ENCODE data around the gene MRPL42.
A peak's percentile ranks its signal among the peaks of the same experiment; 100 is the strongest.

The MRPL42 gene

DNA sequence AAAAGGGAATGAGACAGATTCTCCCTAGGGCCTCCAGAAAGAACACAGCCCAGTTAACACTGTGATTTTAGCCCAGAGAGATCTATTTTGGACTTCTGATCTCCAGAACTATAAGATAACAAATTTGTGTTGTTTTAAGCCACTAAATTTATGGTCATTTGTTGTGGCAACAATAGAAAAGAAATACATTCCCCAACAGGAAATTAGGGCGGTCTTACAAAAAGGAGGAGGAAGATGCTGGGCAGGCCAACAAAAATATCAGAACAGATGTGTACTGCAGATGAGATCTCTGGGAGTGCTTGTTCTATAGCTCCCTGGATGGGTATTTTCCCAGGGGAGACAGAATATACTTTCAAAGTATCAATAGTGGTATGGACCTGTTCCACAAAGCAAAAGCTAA lies 73.2 kb downstream of the MRPL42 start:
- H2BK15ac ChIP-seq (ENCODE audit: low read length) = no peak overlapping the region
- H3K4ac ChIP-seq (ENCODE audit: low read length) = no peak overlapping the region
- H3K9me3 ChIP-seq (replicated peaks in 1 of 2; ENCODE audit: control insufficient read depth in 2 of 2, insufficient read depth in 1 of 2, low read depth in 1 of 2, low read length in 2 of 2) = peaks cover 0 to 3% of the 10 kb centered on the region in 2 donors
- H3K36me3 ChIP-seq (replicated peaks in 1 of 2; ENCODE audit: control insufficient read depth in 2 of 2, insufficient read depth in 2 of 2, low read length in 2 of 2) = peaks cover 0 to 16% of the 10 kb centered on the region in 2 donors
- H2BK5ac ChIP-seq (ENCODE audit: low read length) = no peak overlapping the region
- H3K18ac ChIP-seq (ENCODE audit: low read length) = no peak overlapping the region
- no peak overlapping the region for H4K91ac ChIP-seq (ENCODE audit: low read depth, low read length, poor library complexity)
- H3K27me3 ChIP-seq (ENCODE audit: control insufficient read depth in 3 of 3, insufficient read depth in 3 of 3, low read depth in 1 of 3, low read length in 3 of 3) = no peaks in the 10 kb centered on the region
- no peaks in the 10 kb centered on the region for H3K79me1 ChIP-seq (ENCODE audit: low read depth, low read length)
- H3K23ac ChIP-seq (ENCODE audit: low read depth, low read length, poor library complexity) = no peak overlapping the region
- H3K14ac ChIP-seq (ENCODE audit: low read length) = no peak overlapping the region
- WGBS, 2 donors (ENCODE audit: extremely low coverage in 2 of 2, insufficient read length in 2 of 2, insufficient replicate concordance in 1 of 2) = no CpG with 5 or more reads among the region's 1 CpG
- H3K4me3 ChIP-seq (ENCODE audit: low read length in 2 of 2) = no peak overlapping the region
- no peak overlapping the region for H3K27ac ChIP-seq (replicated peaks; ENCODE audit: low read length)
- no peak overlapping the region for H2AK5ac ChIP-seq (ENCODE audit: low read depth, low read length)
- H3K4me1 ChIP-seq (ENCODE audit: control insufficient read depth in 2 of 2, insufficient read depth in 1 of 2, low read depth in 1 of 2, low read length in 2 of 2) = peaks cover 0 to 9% of the 10 kb centered on the region in 2 donors
- H3K9ac ChIP-seq (ENCODE audit: low read depth, low read length, poor library complexity) = no peak overlapping the region
- no peak overlapping the region for H4K8ac ChIP-seq (ENCODE audit: low read depth, low read length)
- H2BK120ac ChIP-seq (ENCODE audit: low read depth, low read length) = no peak overlapping the region
- no peak overlapping the region for H2AFZ ChIP-seq (ENCODE audit: low read length)
- DNase-seq (ENCODE audit: low spot score) = no peak
- H2BK12ac ChIP-seq (ENCODE audit: low read length) = no peak overlapping the region
- no peak overlapping the region for H3K4me2 ChIP-seq (ENCODE audit: insufficient read depth, low read length, poor library complexity, severe bottlenecking)

DNA sequence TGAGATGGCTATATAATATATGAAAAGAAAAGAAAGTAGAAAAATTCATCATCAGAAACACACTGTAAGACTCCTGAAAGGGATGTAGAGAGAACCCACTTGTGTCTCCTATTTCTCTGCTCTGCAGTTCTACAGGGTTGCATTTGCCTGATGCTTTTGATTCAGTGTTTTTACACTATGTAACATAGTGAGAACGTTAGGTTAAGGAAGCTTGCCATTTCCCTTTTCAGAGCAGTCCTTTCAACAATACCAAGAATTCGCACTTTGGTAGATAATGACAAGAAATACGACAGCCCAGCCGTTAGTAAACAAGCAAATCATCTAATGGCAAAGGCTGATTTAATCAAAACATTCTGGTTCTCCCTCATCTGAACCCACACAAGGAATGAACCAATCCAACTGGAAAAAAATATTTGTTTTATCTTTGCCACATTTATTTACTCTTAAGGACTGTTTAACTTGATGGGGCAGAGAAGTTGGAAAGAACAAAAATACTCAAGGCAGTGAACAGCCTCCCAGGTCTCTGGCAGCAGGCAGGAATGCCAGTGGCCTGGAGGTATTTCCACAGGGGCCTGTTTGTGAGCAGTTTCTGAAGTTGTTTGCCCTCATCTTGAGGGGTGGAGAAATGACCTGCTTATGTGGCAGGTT lies 74.4 kb downstream of the MRPL42 start:
- Histone ChIP-seq H3K79me1 (ENCODE audit: low read depth, low read length) (no peaks in the 10 kb centered on the region), H2BK12ac (ENCODE audit: low read length) (no peak overlapping the region), H3K4me2 (ENCODE audit: insufficient read depth, low read length, poor library complexity, severe bottlenecking) (no peak overlapping the region), H2BK120ac (ENCODE audit: low read depth, low read length) (no peak overlapping the region), H4K91ac (ENCODE audit: low read depth, low read length, poor library complexity) (no peak overlapping the region), H3K4ac (ENCODE audit: low read length) (no peak overlapping the region), H3K23ac (ENCODE audit: low read depth, low read length, poor library complexity) (no peak overlapping the region), H2BK15ac (ENCODE audit: low read length) (no peak overlapping the region), H3K4me3 (ENCODE audit: low read length in 2 of 2) (no peak overlapping the region), H2BK5ac (ENCODE audit: low read length) (no peak overlapping the region), H4K8ac (ENCODE audit: low read depth, low read length) (no peak overlapping the region), H3K27ac (replicated peaks; ENCODE audit: low read length) (no peak overlapping the region), H3K4me1 (ENCODE audit: control insufficient read depth in 2 of 2, insufficient read depth in 1 of 2, low read depth in 1 of 2, low read length in 2 of 2) (peaks cover 0 to 4% of the 10 kb centered on the region in 2 donors), H3K9me3 (replicated peaks in 1 of 2; ENCODE audit: control insufficient read depth in 2 of 2, insufficient read depth in 1 of 2, low read depth in 1 of 2, low read length in 2 of 2) (peaks cover 0 to 3% of the 10 kb centered on the region in 2 donors), H3K27me3 (ENCODE audit: control insufficient read depth in 3 of 3, insufficient read depth in 3 of 3, low read depth in 1 of 3, low read length in 3 of 3) (no peaks in the 10 kb centered on the region), H2AFZ (ENCODE audit: low read length) (no peak overlapping the region), H3K9ac (ENCODE audit: low read depth, low read length, poor library complexity) (no peak overlapping the region), H3K14ac (ENCODE audit: low read length) (no peak overlapping the region), H2AK5ac (ENCODE audit: low read depth, low read length) (no peak overlapping the region), H3K18ac (ENCODE audit: low read length) (no peak overlapping the region), H3K36me3 (replicated peaks in 1 of 2; ENCODE audit: control insufficient read depth in 2 of 2, insufficient read depth in 2 of 2, low read length in 2 of 2) (peaks cover 0 to 16% of the 10 kb centered on the region in 2 donors)
- whole genome bisulfite sequencing, 2 donors (ENCODE audit: extremely low coverage in 2 of 2, insufficient read length in 2 of 2, insufficient replicate concordance in 1 of 2) = no CpG with 5 or more reads among the region's 4 CpGs
- DNase-seq (ENCODE audit: low spot score) = no peak

DNA sequence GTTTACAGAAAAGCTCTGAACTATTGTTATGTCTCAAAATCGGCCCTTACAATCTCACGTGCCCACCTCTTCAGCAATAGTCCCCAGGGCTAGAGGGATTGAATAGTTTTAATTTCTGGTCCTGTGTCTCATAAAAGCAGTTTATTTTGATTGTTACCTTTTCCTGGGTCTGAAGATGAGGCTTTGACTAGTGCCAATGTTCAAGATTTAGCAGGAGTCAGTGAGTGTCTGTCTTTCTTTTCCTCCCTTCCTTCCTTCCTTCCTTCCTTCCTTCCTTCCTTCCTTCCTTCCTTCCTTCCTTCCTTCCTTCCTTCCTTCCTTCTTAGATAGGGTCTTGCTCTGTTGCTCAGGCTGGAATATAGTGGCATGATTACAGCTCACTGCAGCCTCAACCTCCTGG lies 80.5 kb downstream of the MRPL42 start:
- Histone ChIP-seq H3K4me3 (ENCODE audit: low read length in 2 of 2) (no peak overlapping the region), H3K4ac (ENCODE audit: low read length) (no peak overlapping the region), H3K9ac (ENCODE audit: low read depth, low read length, poor library complexity) (no peak overlapping the region), H3K27me3 (ENCODE audit: control insufficient read depth in 3 of 3, insufficient read depth in 3 of 3, low read depth in 1 of 3, low read length in 3 of 3) (no peaks in the 10 kb centered on the region), H2BK12ac (ENCODE audit: low read length) (peak overlapping the region; percentile 17), H3K9me3 (replicated peaks in 1 of 2; ENCODE audit: control insufficient read depth in 2 of 2, insufficient read depth in 1 of 2, low read depth in 1 of 2, low read length in 2 of 2) (no peaks in the 10 kb centered on the region), H4K91ac (ENCODE audit: low read depth, low read length, poor library complexity) (no peak overlapping the region), H2BK120ac (ENCODE audit: low read depth, low read length) (no peak overlapping the region), H2BK15ac (ENCODE audit: low read length) (no peak overlapping the region), H2AK5ac (ENCODE audit: low read depth, low read length) (no peak overlapping the region), H3K23ac (ENCODE audit: low read depth, low read length, poor library complexity) (no peak overlapping the region), H4K8ac (ENCODE audit: low read depth, low read length) (no peak overlapping the region), H3K4me1 (ENCODE audit: control insufficient read depth in 2 of 2, insufficient read depth in 1 of 2, low read depth in 1 of 2, low read length in 2 of 2) (no peaks in the 10 kb centered on the region), H2BK5ac (ENCODE audit: low read length) (no peak overlapping the region), H3K18ac (ENCODE audit: low read length) (no peak overlapping the region), H3K14ac (ENCODE audit: low read length) (no peak overlapping the region), H3K4me2 (ENCODE audit: insufficient read depth, low read length, poor library complexity, severe bottlenecking) (no peak overlapping the region), H3K27ac (replicated peaks; ENCODE audit: low read length) (no peak overlapping the region), H2AFZ (ENCODE audit: low read length) (no peak overlapping the region), H3K79me1 (ENCODE audit: low read depth, low read length) (no peaks in the 10 kb centered on the region), H3K36me3 (replicated peaks in 1 of 2; ENCODE audit: control insufficient read depth in 2 of 2, insufficient read depth in 2 of 2, low read length in 2 of 2) (peaks cover 0 to 14% of the 10 kb centered on the region in 2 donors)
- no CpG with 5 or more reads among the region's 2 CpGs for WGBS, 2 donors (ENCODE audit: extremely low coverage in 2 of 2, insufficient read length in 2 of 2, insufficient replicate concordance in 1 of 2)
- DNase-seq (ENCODE audit: low spot score) = no peak

DNA sequence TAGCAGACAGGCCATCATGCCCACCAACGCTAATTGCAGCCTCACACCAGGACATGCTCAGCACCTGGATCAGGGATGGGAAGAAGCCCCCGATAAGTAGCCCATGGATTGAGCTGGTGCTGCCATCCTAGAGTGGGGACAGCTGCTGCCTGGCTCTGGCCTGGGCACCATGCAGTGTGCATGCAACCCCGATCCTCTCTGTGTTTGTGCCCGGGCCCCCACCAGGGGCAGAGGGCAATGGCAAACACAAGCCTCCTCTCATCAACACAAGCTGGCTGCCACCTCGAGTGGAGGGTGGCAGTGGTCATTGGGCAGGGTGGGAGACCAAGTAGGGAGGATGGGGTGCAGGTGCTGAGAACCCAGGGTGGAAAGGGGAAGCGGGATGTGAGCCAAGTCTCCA lies 81.9 kb downstream of the MRPL42 start:
- Histone ChIP-seq H2BK15ac (ENCODE audit: low read length) (no peak overlapping the region), H3K9ac (ENCODE audit: low read depth, low read length, poor library complexity) (no peak overlapping the region), H3K36me3 (replicated peaks in 1 of 2; ENCODE audit: control insufficient read depth in 2 of 2, insufficient read depth in 2 of 2, low read length in 2 of 2) (peaks cover 0 to 8% of the 10 kb centered on the region in 2 donors), H3K79me1 (ENCODE audit: low read depth, low read length) (no peaks in the 10 kb centered on the region), H3K27ac (replicated peaks; ENCODE audit: low read length) (no peak overlapping the region), H2BK120ac (ENCODE audit: low read depth, low read length) (no peak overlapping the region), H3K14ac (ENCODE audit: low read length) (no peak overlapping the region), H3K23ac (ENCODE audit: low read depth, low read length, poor library complexity) (no peak overlapping the region), H3K27me3 (ENCODE audit: control insufficient read depth in 3 of 3, insufficient read depth in 3 of 3, low read depth in 1 of 3, low read length in 3 of 3) (no peaks in the 10 kb centered on the region), H3K4me3 (ENCODE audit: low read length in 2 of 2) (peak overlapping the region in 1 of 2 donors; percentile 44), H3K18ac (ENCODE audit: low read length) (no peak overlapping the region), H3K4me2 (ENCODE audit: insufficient read depth, low read length, poor library complexity, severe bottlenecking) (no peak overlapping the region), H4K8ac (ENCODE audit: low read depth, low read length) (no peak overlapping the region), H3K4ac (ENCODE audit: low read length) (no peak overlapping the region), H2AK5ac (ENCODE audit: low read depth, low read length) (peak overlapping the region; percentile 8), H4K91ac (ENCODE audit: low read depth, low read length, poor library complexity) (no peak overlapping the region), H3K9me3 (replicated peaks in 1 of 2; ENCODE audit: control insufficient read depth in 2 of 2, insufficient read depth in 1 of 2, low read depth in 1 of 2, low read length in 2 of 2) (no peaks in the 10 kb centered on the region), H3K4me1 (ENCODE audit: control insufficient read depth in 2 of 2, insufficient read depth in 1 of 2, low read depth in 1 of 2, low read length in 2 of 2) (no peaks in the 10 kb centered on the region), H2BK12ac (ENCODE audit: low read length) (no peak overlapping the region), H2BK5ac (ENCODE audit: low read length) (peak overlapping the region; percentile 6), H2AFZ (ENCODE audit: low read length) (no peak overlapping the region)
- WGBS, 2 donors (ENCODE audit: extremely low coverage in 2 of 2, insufficient read length in 2 of 2, insufficient replicate concordance in 1 of 2) = no CpG with 5 or more reads among the region's 6 CpGs
- DNase-seq (ENCODE audit: low spot score) = no peak

Data from neuronal stem cell (in vitro differentiated cells).